H1 (cell line): ENCODE measurements around the gene CORO7. TPM values are rescaled to one million over a fixed set of nuclear protein-coding genes. Genes with fewer than 3 reads are reported as not detected.
A peak's percentile ranks its signal among the peaks of the same experiment; 100 is the strongest.

Experiments
- ASH2L ChIP-seq: fragments of 200-600, 300-600 bp; sonication (generic); IDR thresholded peaks from one replicate; pipeline ENCODE4 v1.7.1; 2017; ENCODE audit warnings: low read length
- BCL11A ChIP-seq, 2 experiments: IDR thresholded peaks; one replicate each; pipeline ENCODE4 v1.6.1; 2011; ENCODE audit warnings: low read depth in 2 of 2, low read length in 2 of 2, mild to moderate bottlenecking in 2 of 2
- FOSL1 ChIP-seq: IDR thresholded peaks from 2 replicates; pipeline ENCODE4 v1.6.1; 2011; ENCODE audit warnings: mild to moderate bottlenecking, low read depth, low read length, moderate library complexity; ENCODE audit not compliant: insufficient read depth
- JUND ChIP-seq: IDR thresholded peaks from 2 replicates; pipeline ENCODE4 v1.6.1; 2011; ENCODE audit warnings: mild to moderate bottlenecking, improper control_type of control experiment, low read length
- RBBP5 ChIP-seq: IDR thresholded peaks from 2 replicates; pipeline ENCODE4 v1.7.1; 2012; ENCODE audit warnings: low read depth, mild to moderate bottlenecking, inconsistent platforms, low read length, moderate library complexity, borderline replicate concordance
- SIX5 ChIP-seq: IDR thresholded peaks from 2 replicates; pipeline ENCODE4 v1.6.1; 2011; ENCODE audit warnings: mild to moderate bottlenecking, low read depth, low read length
- SP4 ChIP-seq: IDR thresholded peaks from 2 replicates; pipeline ENCODE4 v1.6.1; 2012; ENCODE audit warnings: low read length, inconsistent platforms
- TEAD4 ChIP-seq: IDR thresholded peaks from 2 replicates; pipeline ENCODE4 v1.6.1; 2012; ENCODE audit warnings: low read depth, low read length, inconsistent platforms, mixed read lengths
- polyA plus RNA-seq, 7 experiments: library from polyadenylated mRNA; depleted of rRNA in 3 of 7; stranded (reverse) in 5 of 7; unstranded in 2 of 7; fragments of >200 nt in 5 of 7; fragments of 200-250 nt in 2 of 7; gene quantifications; 1 replicate in 5 of 7; 2 replicates in 1 of 7; 4 replicates in 1 of 7; pipeline versions ENCODE4 v1.2.1 to v1.2.3, GENCODE V29; 2011 to 2013; ENCODE audit warnings: missing spikeins in 2 of 7, mixed read lengths in 2 of 7
- total RNA-seq: library from RNA; stranded (reverse); fragmentation: NEBNext Ultra II Directional; extraction: Animal tissue kit (Norgen Biotek cat#: 25700); gene quantifications from 2 replicates; pipeline ENCODE4 v1.2.1, GENCODE V29; 2021
- TF ChIP-seq, protein P1 (sequence below): fragments of 300-600 bp; sonication (generic); IDR thresholded peaks from 2 replicates; pipeline ENCODE4 v1.7.1; 2012; ENCODE audit warnings: low read length, moderate library complexity, mild to moderate bottlenecking, inconsistent platforms; ENCODE audit not compliant: insufficient replicate concordance
- TF ChIP-seq, protein P2 (sequence below): IDR thresholded peaks from 2 replicates; pipeline ENCODE4 v1.6.1; 2012; ENCODE audit warnings: inconsistent platforms

Gene CORO7
- total and polyA plus RNA-seq, 2 of the 8 experiments (the other 6 are each of a cell fraction or from before 2014, with no cell fraction given), result 25.2 to 29.8 TPM

- TF ChIP-seq, protein P1, sequence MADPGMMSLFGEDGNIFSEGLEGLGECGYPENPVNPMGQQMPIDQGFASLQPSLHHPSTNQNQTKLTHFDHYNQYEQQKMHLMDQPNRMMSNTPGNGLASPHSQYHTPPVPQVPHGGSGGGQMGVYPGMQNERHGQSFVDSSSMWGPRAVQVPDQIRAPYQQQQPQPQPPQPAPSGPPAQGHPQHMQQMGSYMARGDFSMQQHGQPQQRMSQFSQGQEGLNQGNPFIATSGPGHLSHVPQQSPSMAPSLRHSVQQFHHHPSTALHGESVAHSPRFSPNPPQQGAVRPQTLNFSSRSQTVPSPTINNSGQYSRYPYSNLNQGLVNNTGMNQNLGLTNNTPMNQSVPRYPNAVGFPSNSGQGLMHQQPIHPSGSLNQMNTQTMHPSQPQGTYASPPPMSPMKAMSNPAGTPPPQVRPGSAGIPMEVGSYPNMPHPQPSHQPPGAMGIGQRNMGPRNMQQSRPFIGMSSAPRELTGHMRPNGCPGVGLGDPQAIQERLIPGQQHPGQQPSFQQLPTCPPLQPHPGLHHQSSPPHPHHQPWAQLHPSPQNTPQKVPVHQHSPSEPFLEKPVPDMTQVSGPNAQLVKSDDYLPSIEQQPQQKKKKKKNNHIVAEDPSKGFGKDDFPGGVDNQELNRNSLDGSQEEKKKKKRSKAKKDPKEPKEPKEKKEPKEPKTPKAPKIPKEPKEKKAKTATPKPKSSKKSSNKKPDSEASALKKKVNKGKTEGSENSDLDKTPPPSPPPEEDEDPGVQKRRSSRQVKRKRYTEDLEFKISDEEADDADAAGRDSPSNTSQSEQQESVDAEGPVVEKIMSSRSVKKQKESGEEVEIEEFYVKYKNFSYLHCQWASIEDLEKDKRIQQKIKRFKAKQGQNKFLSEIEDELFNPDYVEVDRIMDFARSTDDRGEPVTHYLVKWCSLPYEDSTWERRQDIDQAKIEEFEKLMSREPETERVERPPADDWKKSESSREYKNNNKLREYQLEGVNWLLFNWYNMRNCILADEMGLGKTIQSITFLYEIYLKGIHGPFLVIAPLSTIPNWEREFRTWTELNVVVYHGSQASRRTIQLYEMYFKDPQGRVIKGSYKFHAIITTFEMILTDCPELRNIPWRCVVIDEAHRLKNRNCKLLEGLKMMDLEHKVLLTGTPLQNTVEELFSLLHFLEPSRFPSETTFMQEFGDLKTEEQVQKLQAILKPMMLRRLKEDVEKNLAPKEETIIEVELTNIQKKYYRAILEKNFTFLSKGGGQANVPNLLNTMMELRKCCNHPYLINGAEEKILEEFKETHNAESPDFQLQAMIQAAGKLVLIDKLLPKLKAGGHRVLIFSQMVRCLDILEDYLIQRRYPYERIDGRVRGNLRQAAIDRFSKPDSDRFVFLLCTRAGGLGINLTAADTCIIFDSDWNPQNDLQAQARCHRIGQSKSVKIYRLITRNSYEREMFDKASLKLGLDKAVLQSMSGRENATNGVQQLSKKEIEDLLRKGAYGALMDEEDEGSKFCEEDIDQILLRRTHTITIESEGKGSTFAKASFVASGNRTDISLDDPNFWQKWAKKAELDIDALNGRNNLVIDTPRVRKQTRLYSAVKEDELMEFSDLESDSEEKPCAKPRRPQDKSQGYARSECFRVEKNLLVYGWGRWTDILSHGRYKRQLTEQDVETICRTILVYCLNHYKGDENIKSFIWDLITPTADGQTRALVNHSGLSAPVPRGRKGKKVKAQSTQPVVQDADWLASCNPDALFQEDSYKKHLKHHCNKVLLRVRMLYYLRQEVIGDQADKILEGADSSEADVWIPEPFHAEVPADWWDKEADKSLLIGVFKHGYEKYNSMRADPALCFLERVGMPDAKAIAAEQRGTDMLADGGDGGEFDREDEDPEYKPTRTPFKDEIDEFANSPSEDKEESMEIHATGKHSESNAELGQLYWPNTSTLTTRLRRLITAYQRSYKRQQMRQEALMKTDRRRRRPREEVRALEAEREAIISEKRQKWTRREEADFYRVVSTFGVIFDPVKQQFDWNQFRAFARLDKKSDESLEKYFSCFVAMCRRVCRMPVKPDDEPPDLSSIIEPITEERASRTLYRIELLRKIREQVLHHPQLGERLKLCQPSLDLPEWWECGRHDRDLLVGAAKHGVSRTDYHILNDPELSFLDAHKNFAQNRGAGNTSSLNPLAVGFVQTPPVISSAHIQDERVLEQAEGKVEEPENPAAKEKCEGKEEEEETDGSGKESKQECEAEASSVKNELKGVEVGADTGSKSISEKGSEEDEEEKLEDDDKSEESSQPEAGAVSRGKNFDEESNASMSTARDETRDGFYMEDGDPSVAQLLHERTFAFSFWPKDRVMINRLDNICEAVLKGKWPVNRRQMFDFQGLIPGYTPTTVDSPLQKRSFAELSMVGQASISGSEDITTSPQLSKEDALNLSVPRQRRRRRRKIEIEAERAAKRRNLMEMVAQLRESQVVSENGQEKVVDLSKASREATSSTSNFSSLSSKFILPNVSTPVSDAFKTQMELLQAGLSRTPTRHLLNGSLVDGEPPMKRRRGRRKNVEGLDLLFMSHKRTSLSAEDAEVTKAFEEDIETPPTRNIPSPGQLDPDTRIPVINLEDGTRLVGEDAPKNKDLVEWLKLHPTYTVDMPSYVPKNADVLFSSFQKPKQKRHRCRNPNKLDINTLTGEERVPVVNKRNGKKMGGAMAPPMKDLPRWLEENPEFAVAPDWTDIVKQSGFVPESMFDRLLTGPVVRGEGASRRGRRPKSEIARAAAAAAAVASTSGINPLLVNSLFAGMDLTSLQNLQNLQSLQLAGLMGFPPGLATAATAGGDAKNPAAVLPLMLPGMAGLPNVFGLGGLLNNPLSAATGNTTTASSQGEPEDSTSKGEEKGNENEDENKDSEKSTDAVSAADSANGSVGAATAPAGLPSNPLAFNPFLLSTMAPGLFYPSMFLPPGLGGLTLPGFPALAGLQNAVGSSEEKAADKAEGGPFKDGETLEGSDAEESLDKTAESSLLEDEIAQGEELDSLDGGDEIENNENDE, result no peak
- TF ChIP-seq SIX5, result no peak
- TF ChIP-seq TEAD4, result no peak
- no peak for TF ChIP-seq BCL11A (IDR thresholded peaks at IDR 0.05; ENCODE audit: low read depth in 2 of 2, low read length in 2 of 2)
- TF ChIP-seq ASH2L, result peak; percentile 42
- TF ChIP-seq FOSL1, result no peak
- TF ChIP-seq, protein P2, sequence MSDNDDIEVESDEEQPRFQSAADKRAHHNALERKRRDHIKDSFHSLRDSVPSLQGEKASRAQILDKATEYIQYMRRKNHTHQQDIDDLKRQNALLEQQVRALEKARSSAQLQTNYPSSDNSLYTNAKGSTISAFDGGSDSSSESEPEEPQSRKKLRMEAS, result no peak
- TF ChIP-seq JUND, result no peak
- no peak for TF ChIP-seq SP4
- 0 out of 2 replicates have a peak, but pooled peaks have one; percentile 6 for TF ChIP-seq RBBP5
These were observed 100.1 kb downstream of the CORO7 start (continued) for GRCh38 chr16:4316108-4316863.
